Diencephalon (tissue), 1 donor: ENCODE data around the gene EPC1. TPM values are rescaled to one million over a fixed set of nuclear protein-coding genes. Genes with fewer than 3 reads are reported as not detected.

Source experiments
- small RNA-seq: library from RNA; depleted of rRNA; stranded (forward); fragments of <200 nt; gene quantifications from one replicate; pipeline ENCODE3, GENCODE V24; 2014
- total RNA-seq: library from RNA; depleted of rRNA; stranded (reverse); fragments of >200 nt; gene quantifications from one replicate; pipeline ENCODE4 v1.2.3, GENCODE V29; 2014

The EPC1 gene
- total RNA-seq = 80.5 TPM

GRCh38 chr10:32346551-32347362, at the start of gene EPC1:
Gene EPC1 (minus strand): TSS chr10:32347158. CDS start chr10:32346915, 243 bp downstream.

Small RNA genes lying within 50 kb of the gene (small RNA-seq; reads per million reads assigned to genes)
- gene RNU6-1244P = not detected

Other genes with a start within 250 kb of the EPC1 start
- 170 TPM for gene CCDC7, start 99.0 kb upstream of the EPC1 start, total RNA-seq